HG03060 (cell line): Measurements from ENCODE around the gene PPP1R14D.
A peak's percentile ranks its signal among the peaks of the same experiment; 100 is the strongest.

Source experiments
- ATAC-seq: cut with Tn5 transposase; IDR thresholded peaks from one replicate; pipeline ENCODE4 v1.9.1; 2021; ENCODE audit warnings: low read depth, moderate number of reproducible peaks; ENCODE audit not compliant: unreplicated experiment

The PPP1R14D gene

DNA sequence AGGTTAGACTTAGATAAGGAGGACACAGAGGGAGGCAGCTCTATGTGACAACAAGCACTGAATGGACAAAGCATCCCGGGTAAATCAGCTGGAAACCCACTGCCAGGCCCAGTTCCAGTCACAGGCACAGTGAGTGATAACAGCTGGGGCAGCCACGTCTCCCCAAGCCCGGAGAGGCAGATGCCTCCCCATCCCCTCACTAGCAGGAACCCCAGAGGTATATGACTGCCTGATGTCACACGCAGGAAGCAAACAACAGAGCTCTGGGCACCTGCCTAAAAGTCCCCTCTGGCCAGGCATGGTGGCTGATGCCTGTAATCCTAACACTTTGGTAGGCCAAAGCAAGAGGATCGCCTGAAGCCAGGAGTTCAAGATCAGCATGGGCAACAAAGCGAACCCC, 40.5 kb downstream of the PPP1R14D start:
- ATAC-seq = no peak

GRCh38 chr15:40787344-40787841, 41.1 kb downstream of the PPP1R14D start:
- ATAC-seq = no peak

DNA sequence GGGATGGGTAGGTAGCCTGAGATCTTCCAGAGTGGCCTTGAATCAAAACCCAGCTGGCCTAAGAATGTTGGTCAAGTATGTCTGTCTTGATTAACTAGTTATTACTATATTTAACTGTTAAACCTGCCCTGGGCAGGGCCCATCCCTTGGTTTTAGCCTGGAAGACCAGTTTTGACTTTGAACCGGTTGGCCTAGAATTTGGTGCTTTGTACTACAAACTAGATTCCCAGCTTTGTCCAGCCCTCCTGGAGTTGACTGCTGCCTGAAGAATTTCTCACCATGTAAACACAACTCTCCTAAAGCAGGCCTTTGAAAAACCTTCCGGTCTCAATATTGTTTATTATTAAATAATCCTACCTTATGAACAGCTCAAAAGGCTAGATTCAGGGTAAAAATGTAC, 42.7 kb downstream of the PPP1R14D start:
- no peak for ATAC-seq

DNA sequence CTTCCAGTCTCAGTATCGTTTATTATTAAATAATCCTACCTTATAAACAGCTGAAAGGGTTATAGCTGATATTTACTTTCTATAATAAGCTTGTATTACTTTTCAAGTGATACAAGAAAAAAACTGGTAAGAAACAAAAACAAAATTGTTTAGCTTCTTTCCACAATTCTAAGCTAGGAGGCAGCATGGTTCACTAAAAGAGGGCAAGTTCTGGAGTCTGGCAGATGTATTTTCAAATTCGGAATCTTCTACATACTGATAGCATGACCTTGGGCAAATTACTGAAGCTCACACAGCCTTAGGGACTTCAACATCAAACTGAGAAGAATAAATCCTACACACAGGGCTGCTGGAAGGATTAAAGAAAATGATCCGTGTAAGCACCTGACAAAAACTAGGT, 43.3 kb downstream of the PPP1R14D start:
- no peak for ATAC-seq

GRCh38 chr15:40782609-40783227, 45.8 kb downstream of the PPP1R14D start:
- ATAC-seq = no peak

DNA sequence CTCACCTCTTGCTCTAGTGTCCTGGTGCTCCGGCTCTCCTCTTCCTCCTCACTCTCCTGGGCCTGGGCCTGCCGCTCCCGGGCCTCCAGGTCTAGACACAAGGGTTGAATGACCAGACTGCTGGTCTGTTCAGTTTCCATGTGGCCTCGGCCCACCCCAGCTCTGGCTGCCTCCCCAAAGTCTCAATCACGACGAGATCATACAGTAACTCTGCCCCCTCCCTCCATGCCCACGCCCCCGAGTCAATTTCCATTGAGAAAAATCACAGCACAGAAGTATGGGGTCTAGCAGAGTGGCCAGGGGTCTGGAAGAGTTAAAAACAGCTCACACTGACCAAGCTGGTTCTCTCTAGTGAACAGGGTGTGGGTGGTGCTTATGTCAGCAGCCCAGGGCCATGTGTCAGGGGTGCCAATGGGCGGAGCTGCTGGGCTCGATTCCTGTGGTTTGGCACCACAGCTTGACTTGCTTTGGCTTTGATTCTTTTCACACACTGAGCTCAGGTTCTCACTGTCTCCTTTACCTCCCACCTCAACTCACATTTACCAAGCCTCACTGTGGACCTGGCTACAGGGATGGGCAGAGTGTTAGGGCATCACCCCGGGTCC, 51.9 kb downstream of the PPP1R14D start:
- no peak for ATAC-seq

- no peak for ATAC-seq
These were observed 52.6 kb downstream of the PPP1R14D start for GRCh38 chr15:40775740-40776536.

- ATAC-seq = no peak
These were observed 53.5 kb downstream of the PPP1R14D start for GRCh38 chr15:40775007-40775406.

- ATAC-seq = no peak
These were observed 54.6 kb downstream of the PPP1R14D start for GRCh38 chr15:40773902-40774301.

GRCh38 chr15:40773496-40773895, 55.0 kb downstream of the PPP1R14D start:
- ATAC-seq = no peak

- no peak for ATAC-seq
These were observed 56.5 kb downstream of the PPP1R14D start for GRCh38 chr15:40772014-40772413.

DNA sequence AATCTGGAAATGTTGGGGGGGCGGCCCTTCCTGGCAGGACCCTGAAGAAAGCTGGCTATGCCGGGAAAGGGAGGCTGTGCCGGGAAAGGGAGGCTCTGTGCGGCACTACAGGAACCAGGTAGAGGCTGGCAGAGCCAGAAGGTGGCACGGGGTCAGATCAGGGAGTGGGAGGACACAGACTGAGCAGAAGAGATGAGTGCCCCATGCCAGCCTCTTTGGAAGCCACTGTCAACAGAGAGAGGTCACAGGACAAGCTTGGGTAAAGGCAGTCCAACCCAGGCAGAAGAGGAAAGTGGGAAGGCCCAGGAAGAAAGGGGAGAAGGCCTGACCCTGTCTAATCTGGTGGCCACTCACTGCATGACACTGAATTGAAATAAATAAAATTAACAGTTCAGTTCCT, 57.3 kb downstream of the PPP1R14D start:
- no peak for ATAC-seq

DNA sequence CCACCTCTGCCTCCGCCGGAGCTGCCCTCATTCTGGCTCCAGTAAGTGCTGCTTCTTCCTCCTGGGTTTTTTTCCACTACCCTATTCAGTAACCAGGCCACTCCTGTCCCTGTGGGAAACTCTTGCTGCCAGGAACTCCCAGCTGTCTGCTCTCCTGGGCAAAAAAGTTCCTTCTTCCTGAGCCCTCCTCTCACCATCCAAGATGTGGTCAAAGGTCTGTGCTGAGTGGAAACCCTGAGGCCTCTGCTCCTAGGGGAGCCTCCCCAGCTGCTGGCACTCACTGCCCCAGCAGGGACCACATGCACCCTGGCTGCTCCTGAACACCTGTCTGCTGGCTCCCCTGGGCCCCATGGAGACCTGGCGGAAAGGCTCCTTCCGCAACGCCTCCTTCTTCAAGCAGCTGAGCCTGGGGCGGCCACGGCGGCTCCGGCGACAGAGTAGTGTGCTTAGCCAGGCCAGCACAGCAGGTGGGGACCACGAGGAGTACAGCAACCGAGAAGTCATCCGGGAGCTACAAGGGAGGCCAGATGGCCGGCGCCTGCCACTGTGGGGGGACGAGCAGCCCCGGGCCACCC, 58.3 kb downstream of the PPP1R14D start:
- ATAC-seq = no peak

- peak; percentile 40 for ATAC-seq
These were observed 59.0 kb downstream of the PPP1R14D start, which contains the start of gene C15orf62 for GRCh38 chr15:40769274-40770146. Gene C15orf62, plus strand, starts transcription at chr15:40769980. Its CDS starts 516 bp downstream, at chr15:40770496.

DNA sequence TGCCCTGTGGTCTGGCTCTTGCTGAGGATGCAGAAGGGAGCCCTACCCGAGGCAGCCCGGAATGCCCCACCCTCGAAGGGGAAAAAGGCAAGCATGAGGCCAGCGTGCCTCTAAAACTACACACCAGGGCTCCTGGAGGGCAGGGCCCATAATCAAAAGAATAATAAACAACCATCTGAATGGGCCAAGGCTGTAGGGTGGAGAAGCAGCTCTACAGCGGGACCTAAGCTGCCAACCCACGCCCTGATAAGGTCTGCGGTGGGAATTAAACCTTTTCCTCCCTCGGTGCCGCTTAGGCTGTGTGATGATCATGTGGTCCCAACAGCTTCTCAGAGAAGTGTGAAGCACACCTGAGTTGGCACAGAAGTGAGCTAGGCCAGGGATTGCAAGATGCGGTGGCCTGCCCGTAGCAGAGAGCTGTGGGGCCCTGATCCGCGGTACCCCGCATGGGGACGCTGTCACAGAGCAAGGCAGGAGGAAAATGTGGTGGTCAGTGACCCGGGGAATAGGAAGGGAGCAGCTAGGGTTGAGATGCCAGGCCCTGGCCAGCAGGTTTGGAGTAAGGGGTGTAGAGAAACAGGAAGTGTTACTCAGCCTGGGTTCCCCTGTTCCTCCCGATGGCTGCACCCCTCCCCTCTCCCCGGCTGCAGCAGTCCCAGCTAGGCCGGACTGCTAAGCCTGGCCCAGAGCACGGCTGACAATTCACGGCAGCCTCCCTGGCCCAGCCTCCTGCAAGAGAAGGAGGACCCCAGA, 59.8 kb downstream of the PPP1R14D start:
- ATAC-seq = no peak

DNA sequence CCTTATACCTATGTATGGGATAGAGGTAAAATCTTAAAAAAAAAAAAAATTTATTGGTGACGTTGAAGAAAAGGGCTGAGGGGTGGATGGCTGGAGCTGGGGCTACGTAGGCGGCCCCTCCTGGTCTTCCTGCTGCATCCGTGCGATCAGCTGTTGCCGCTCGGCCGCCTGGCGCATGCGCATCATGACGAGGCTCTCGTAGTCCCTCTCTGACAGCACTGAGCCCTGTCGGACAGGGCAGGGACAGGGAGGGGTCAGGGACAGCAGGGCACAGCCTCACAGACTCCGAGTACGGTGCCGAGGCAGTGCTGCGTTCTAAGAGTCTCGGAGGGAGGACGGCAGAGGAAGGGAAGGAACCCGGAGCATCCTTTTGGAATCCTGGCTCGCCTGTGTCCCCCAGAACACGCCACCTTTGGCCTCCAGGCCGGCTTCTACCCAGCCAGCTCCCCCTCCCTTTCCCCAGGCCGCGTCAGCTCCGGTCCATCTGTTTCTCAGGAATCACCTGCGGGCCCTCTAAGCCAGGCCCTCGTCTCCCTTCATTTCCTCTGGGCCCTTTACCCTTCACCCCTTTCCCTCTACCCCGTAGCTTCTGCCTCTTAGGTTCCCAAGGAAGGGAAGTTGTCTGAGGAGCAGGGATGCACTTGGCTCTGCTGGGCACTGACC, 60.5 kb downstream of the PPP1R14D start:
- no peak for ATAC-seq

DNA sequence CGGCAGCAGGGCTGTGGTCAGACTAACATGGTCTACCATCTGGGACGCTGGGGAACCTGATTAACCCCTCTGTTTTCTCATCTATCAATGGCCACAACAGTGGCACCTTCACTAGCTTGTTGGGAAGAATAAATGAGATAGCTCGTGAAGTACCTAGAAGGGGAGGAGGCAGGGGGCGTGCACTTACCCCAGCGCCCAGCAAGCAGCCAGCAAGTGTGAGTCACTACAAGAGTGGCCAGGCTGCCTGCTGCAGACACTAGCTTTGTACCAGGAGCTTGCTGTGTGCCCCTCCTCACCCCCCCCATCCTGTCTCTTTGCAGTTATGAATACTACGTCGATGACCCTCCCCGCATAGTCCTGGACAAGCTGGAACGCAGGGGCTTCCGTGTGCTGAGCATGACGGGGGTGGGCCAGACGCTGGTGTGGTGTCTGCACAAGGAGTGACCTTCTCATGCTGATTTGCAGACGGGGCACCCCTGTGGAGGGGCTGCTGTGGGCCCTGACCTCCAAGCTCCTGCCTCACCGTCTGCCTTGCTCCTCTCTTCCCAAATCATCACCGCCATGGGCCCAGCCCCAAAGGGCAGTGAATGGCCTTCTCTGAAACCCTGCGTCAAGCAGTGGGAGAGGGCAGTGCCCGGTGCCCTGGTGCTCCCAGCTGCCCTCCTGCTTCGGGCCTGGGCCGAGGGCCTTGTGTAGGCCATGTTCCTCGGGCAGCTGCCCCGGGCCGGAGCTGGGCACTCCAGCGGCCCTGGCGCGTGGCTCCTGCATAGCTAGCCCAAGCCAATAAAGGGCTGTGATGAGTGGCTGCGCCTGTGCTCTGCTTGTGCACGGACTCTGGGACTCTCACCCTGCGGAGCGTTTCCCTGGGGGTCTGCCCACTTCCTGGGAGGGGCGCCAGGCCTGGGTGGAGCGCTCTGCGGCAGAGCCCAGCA, 61.3 kb downstream of the PPP1R14D start:
- no peak for ATAC-seq
